Upper lobe of right lung (tissue), 1 donor: Measurements from ENCODE around the gene LRRC23. TPM values are rescaled to one million over a fixed set of nuclear protein-coding genes. Genes with fewer than 3 reads are reported as not detected.
A peak's percentile ranks its signal among the peaks of the same experiment; 100 is the strongest.

Source experiments
- ATAC-seq: fragments of 200-7000 bp; cut with Tn5 transposase; one replicate; pipeline ENCODE4 v1.9.1; 2020; ENCODE audit warnings: mild to moderate bottlenecking, moderate library complexity
- DNase-seq: peaks from one replicate; pipeline ENCODE4 v3.0.0-alpha.2; 2020
- H3K27ac ChIP-seq: fragments of 200-600 bp; one replicate; pipeline ENCODE4 v1.8.0; 2022
- H3K27me3 ChIP-seq: fragments of 200-600 bp; one replicate; pipeline ENCODE4 v1.8.0; 2022; ENCODE audit warnings: mild to moderate bottlenecking
- H3K36me3 ChIP-seq: fragments of 200-600 bp; one replicate; pipeline ENCODE4 v1.8.0; 2022
- H3K4me1 ChIP-seq: fragments of 200-600 bp; one replicate; pipeline ENCODE4 v1.8.0; 2022
- H3K4me3 ChIP-seq: fragments of 200-600 bp; one replicate; pipeline ENCODE4 v1.8.0; 2022; ENCODE audit warnings: mild to moderate bottlenecking
- H3K9me3 ChIP-seq: fragments of 200-600 bp; one replicate; pipeline ENCODE4 v1.8.0; 2022
- intact Hi-C: fragments of 100-400 bp; cut with DNase I; formaldehyde crosslinking; loops from one replicate; pipeline ENCODE4 v1.11.0; 2022
- microRNA-seq: library from miRNA; unstranded; fragments of <30 nt; microRNA quantifications from one replicate; pipeline ENCODE4 v1.2.0, GENCODE V29; 2020; ENCODE audit warnings: borderline microRNAs expressed
- total RNA-seq: library from RNA; stranded (reverse); fragmentation: NEBNext Ultra II Directional; extraction: Animal tissue kit (Norgen Biotek cat#: 25700); gene quantifications from one replicate; pipeline ENCODE4 v1.2.1, GENCODE V29; 2021
- TF ChIP-seq, protein P1 (sequence below): fragments of 200-600 bp; IDR thresholded peaks from one replicate; pipeline ENCODE4 v1.8.0; 2022; ENCODE audit warnings: antibody characterized with exemption
- donor health status: DM: no; HTN: yes; CAD: no; lungs with severe emphysema.

The LRRC23 gene
- total RNA-seq, 1 donor from 2014 or later = 13.3 TPM

DNA sequence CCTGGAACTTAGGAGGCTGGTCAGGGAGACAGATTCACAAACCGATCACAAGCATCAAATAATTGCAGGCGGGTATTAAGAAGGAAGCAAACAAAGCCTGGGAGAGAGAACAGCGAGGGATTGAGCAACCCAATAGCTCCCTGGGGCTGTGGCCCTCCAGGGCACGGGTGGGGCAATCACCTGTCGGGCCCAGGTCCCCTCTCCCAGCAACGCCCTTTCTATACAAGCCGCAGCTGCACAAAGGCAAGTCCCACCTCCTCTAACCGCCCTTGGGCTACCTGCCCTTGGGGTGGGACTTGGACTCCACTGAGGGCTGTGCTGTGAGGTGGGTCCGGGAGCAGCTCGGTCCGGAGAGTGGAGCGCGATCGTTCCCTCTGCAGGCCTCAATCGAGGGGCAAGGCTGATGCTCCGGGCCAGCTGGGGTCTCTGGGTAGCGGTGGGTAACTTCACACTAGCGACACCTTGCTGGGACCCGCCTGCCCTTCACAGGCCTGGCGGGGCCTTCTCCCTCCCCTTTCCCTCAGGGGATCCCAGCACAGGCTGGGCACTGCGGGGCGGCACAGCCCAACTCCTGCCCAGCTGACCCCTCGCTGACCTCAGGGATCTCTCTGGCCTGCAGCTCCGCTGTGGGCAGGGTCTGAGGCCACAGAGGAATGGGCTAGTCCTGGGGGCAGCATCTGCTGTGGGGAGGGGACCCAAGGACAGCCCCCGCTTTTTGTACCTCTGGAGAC lies 57.8 kb downstream of the LRRC23 start:
- ATAC-seq (peak; percentile 61), DNase-seq (peak; percentile 88)
- Histone ChIP-seq H3K9me3 (no peaks in the 10 kb centered on the region), H3K27me3 (no peaks in the 10 kb centered on the region), H3K4me3 (peak overlapping the region; percentile 46), H3K27ac (peak overlapping the region; percentile 94), H3K4me1 (peaks cover 59% of the 10 kb centered on the region), H3K36me3 (peaks cover 24% of the 10 kb centered on the region)
- intact Hi-C loops = loop anchor here (10.0 kb wide), 1 partner anchor 152 kb away; no protein-coding TSS in a partner anchor
- TF ChIP-seq, protein P1, sequence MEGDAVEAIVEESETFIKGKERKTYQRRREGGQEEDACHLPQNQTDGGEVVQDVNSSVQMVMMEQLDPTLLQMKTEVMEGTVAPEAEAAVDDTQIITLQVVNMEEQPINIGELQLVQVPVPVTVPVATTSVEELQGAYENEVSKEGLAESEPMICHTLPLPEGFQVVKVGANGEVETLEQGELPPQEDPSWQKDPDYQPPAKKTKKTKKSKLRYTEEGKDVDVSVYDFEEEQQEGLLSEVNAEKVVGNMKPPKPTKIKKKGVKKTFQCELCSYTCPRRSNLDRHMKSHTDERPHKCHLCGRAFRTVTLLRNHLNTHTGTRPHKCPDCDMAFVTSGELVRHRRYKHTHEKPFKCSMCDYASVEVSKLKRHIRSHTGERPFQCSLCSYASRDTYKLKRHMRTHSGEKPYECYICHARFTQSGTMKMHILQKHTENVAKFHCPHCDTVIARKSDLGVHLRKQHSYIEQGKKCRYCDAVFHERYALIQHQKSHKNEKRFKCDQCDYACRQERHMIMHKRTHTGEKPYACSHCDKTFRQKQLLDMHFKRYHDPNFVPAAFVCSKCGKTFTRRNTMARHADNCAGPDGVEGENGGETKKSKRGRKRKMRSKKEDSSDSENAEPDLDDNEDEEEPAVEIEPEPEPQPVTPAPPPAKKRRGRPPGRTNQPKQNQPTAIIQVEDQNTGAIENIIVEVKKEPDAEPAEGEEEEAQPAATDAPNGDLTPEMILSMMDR = no peak

DNA sequence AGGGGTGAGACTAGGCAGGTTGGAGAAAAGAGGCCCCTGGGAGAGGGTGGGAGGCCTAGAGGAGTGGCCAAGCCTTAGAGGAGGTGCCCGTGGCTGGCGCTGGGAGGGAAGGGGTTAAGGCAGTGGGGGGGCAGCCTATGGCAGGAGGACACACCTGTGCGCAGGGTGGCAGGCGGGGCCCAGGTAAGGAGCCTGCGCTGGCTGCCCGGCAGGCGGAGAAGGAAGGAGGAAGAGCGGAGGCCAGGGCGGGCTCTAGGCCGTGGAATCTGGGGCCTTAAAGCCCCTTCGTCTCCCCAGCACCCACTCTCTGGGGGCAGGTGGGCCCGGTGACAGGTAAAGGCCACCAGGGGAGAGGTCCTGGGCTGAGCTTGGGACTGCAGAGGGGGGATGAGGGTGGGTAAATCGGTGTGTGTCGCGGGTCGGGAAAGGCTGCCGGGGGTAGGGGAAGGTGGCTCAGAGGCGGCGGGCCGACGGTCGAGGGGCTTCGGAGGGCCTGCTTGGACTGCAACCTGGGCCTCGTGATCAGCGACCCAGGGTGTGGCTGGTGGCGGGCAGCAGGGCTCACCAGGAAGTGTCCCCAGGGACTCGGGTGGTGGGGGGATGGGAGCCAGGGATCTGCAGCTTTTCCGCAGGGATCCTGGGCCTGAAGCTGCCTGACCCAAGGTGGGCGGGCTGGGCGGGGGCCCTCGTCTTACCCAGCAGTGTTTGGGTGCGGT lies 58.6 kb downstream of the LRRC23 start:
- TF ChIP-seq, protein P1 = no peak
- Histone ChIP-seq H3K27me3 (no peaks in the 10 kb centered on the region), H3K4me3 (peak overlapping the region; percentile 46), H3K27ac (peak overlapping the region; percentile 94), H3K9me3 (no peaks in the 10 kb centered on the region), H3K4me1 (peaks cover 53% of the 10 kb centered on the region), H3K36me3 (peaks cover 31% of the 10 kb centered on the region)
- intact Hi-C loops = loop anchor here (10.0 kb wide), 1 partner anchor 152 kb away; no protein-coding TSS in a partner anchor
- DNase-seq (peak; percentile 96), ATAC-seq (peak; percentile 80)

Small RNAs within 50 kb of the gene (microRNA-seq; reads per million reads assigned to microRNA genes)
- 985 reads per million, percentile 86 among the genes with 10 or more reads in this experiment for gene MIR141
- 8,642 reads per million, percentile 96 among the genes with 10 or more reads in this experiment for gene MIR200C

Other genes starting within 250 kb of the LRRC23 start
- 38.0 TPM for gene ING4, start 241.7 kb upstream of the LRRC23 start, total RNA-seq
- 53.6 TPM for gene ZNF384, start 215.4 kb upstream of the LRRC23 start, total RNA-seq
- gene PIANP, start 204.0 kb upstream of the LRRC23 start, total RNA-seq = 0.20 TPM
- gene COPS7A, start 180.8 kb upstream of the LRRC23 start, total RNA-seq = 57.9 TPM
- gene MLF2, start 151.7 kb upstream of the LRRC23 start, total RNA-seq = 118 TPM
- gene PTMS, start 138.5 kb upstream of the LRRC23 start, total RNA-seq = 323 TPM
- gene LAG3, start 132.3 kb upstream of the LRRC23 start, total RNA-seq = 1.5 TPM
- 67.6 TPM for gene CD4, start 115.3 kb upstream of the LRRC23 start, total RNA-seq
- gene GPR162, start 83.0 kb upstream of the LRRC23 start, total RNA-seq = 17.1 TPM
- 9.7 TPM for gene P3H3, start 76.4 kb upstream of the LRRC23 start, total RNA-seq
- 0.32 TPM for gene GNB3, start 63.9 kb upstream of the LRRC23 start, total RNA-seq
- gene CDCA3, start 53.5 kb upstream of the LRRC23 start, total RNA-seq = 1.1 TPM
- gene USP5, start 52.7 kb upstream of the LRRC23 start, total RNA-seq = 63.9 TPM
- 280 TPM for gene TPI1, start 37.3 kb upstream of the LRRC23 start, total RNA-seq
- gene SPSB2, start 31.5 kb upstream of the LRRC23 start, total RNA-seq = 30.2 TPM
- 41.8 TPM for gene ENO2, start 9.8 kb downstream of the LRRC23 start, total RNA-seq
- gene ATN1, start 23.1 kb downstream of the LRRC23 start, total RNA-seq = 149 TPM
- not detected for gene RNU7-1, start 39.0 kb downstream of the LRRC23 start, total RNA-seq
- gene C12orf57, start 39.2 kb downstream of the LRRC23 start, total RNA-seq = 197 TPM
- 154 TPM for gene PTPN6, start 46.5 kb downstream of the LRRC23 start, total RNA-seq
- 126 TPM for gene PHB2, start 65.8 kb downstream of the LRRC23 start, total RNA-seq
- gene EMG1, start 66.1 kb downstream of the LRRC23 start, total RNA-seq = 35.6 TPM
- gene LPCAT3, start 113.7 kb downstream of the LRRC23 start, total RNA-seq = 70.5 TPM
- 321 TPM for gene C1S, start 155.9 kb downstream of the LRRC23 start, total RNA-seq
- 367 TPM for gene C1R, start 187.6 kb downstream of the LRRC23 start, total RNA-seq
- gene C1RL, start 204.4 kb downstream of the LRRC23 start, total RNA-seq = 91.6 TPM
- gene RBP5, start 224.1 kb downstream of the LRRC23 start, total RNA-seq = 7.1 TPM
- gene CLSTN3, start 225.5 kb downstream of the LRRC23 start, total RNA-seq = 48.2 TPM